Neural cell (in vitro differentiated cells): Measurements from ENCODE around the gene ALDH1B1.

Experiments used
- CTCF ChIP-seq: fragments of 450-650 bp; IDR thresholded peaks from 2 replicates; pipeline ENCODE4 v1.5.1; 2014; ENCODE audit warnings: antibody characterized with exemption, mild to moderate bottlenecking, moderate library complexity; ENCODE audit not compliant: poor library complexity, severe bottlenecking
- EP300 ChIP-seq: fragments of 450-650 bp; conservative IDR thresholded peaks from 2 replicates; pipeline ENCODE4 v1.6.1; 2014; ENCODE audit warnings: antibody characterized with exemption, mild to moderate bottlenecking, moderate library complexity; ENCODE audit not compliant: poor library complexity, severe bottlenecking

- TF ChIP-seq CTCF (no peak), EP300 (no peak)
Measured at GRCh38 chr9:38358390-38359296, 33.9 kb upstream of the ALDH1B1 start.
